Activated CD4-positive, CD25-positive, alpha-beta regulatory T cell treated with anti-CD3 and anti-CD28 coated beads, Interleukin-2, amount 50 U/mL, for 72 hours (primary cell): ENCODE results near the gene HOXB2.
A peak's percentile ranks its signal among the peaks of the same experiment; 100 is the strongest.

Experiments used
- DNase-seq: peaks from one replicate; pipeline ENCODE4 v3.0.0; 2021

HOXB2 gene

GRCh38 chr17:48545022-48545375 lies at the start of gene HOXB2:
Gene HOXB2, minus strand, starts transcription at chr17:48545109. Its CDS starts 198 bp downstream, at chr17:48544911.
- DNase-seq: no peak

DNA sequence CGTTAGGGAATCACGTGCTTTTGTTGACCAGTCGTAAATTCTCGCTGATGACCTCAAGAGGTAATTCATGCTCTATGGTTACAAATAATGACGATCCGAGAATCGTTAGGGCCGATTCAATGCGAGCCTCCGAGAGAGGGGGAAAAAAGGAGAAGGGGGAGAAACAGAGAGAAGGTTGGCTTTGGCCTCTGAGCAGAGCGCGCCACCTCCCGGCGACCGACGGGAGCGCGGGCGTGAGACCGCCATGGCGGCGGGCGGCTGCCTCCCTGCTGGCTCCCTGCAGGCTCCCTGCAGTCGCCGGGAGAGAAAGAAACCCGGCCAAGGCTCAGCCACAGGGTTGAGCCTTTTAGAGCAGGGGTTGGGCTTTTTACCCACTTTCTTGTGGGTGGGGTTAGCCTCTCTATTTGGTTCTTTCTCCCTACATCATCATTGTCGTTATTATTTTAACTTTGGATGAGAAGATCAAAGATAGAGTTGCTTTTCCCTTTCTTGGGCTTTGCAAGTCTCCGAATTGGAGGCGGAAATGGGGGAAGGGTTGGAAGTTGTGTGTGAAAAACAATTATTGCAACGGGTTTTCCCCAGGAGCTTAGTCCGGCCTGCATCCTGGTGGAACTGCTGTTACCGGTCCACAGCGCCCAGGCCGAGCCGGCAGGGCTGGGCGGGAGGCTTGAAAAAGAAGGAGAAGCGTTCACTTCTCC lies 49.1 kb upstream of the HOXB2 start:
- peak; percentile 87 for DNase-seq

DNA sequence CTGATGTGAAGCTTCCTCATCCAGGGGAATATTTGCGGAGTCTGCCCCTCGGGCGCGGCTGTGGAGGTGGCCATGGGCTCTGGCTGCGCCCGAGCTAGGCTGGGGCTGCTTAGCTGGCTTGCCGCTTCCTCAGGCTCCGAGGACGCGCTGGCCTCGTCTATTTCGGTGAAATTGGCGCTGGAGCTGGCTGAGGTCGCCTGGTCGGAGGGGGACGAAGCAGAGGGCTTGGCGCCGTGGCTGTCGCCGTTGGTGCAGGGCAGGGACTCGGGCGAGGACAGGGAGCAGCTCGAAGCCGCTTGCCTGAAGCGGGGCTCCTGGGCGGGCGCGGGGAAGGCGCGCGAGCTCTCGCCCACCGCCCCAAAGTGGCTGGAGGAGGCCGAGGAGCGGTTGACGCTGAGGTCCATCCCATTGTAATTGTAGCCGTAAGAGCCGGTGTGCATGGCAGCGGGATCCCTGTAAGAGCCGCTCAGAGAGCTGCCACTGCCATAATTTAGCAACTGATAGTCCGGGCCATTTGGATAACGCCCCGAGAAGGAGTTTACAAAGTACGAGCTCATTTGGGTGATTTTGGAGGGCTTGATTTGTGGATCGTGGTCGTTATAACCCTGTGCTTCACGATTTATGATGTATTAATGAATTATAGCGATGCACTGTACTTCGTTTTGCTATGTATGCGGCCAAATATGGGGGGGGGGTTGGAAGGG lies 48.4 kb upstream of the HOXB2 start, which contains the start of gene HOXB5:
Gene HOXB5 (minus strand): TSS at position 654 of the 704 bp plus-strand sequence. CDS start 97 bp downstream, at position 557.
- no peak for DNase-seq

DNA sequence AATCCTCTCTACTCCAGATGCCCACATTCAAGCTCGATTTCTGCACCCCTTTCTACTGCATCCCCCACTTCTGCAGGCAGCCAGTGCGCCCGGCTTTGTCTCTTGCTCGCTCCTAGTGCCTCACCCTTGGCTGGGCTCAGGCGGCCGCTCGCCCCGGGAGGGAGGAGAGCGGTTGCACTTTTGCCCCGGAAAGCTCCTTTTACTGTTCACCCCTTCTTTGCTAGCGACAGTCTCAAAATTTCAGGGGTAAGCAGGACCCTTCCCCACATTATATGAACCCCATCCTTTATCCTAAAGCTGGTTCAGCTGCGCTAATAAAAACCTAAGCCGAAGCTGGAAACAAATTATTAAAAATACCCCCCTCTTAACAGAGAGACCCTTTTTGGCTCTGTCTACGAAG lies 47.7 kb upstream of the HOXB2 start:
- DNase-seq: no peak

- DNase-seq: no peak
These were observed 47.2 kb upstream of the HOXB2 start for GRCh38 chr17:48592057-48592514.

GRCh38 chr17:48591255-48592056 lies 46.5 kb upstream of the HOXB2 start:
- no peak for DNase-seq

GRCh38 chr17:48590607-48591161 lies 45.8 kb upstream of the HOXB2 start:
- no peak for DNase-seq

DNA sequence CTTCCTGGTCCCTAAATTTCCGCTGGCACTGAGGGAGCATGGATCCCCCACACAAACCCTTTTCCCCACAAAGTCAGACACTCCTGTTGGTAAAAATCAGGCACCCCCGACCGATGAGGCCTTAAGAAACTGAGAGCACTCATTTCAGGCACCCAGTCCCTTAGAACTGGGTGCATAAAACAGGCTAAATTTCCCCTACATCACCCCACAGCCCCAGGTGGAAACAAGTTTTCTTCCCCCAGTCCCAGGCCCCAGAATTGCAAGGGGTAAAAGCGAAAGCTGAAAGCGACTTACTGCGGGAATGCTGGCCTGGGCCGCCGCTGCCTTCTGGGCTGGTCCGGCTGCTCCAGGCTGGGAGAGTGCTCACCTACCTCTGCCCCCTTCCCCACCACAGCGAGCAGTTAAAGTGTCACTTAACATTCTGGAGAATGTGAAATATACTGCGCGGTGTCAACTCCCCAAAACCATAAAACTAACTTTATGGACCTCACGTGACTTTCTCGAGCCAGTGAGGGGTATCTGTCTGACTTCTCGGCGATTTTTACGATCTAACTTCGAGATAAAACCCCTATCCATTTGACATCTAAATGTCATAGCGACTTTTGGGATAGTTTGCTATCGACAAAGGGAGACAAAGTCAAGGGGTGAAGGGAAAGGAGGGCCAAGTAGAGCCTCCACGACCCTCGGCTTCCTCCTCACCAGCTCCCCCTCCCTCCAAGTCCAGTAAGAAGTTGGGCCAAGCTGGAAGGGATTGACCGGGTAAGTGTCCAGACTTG lies 45.1 kb upstream of the HOXB2 start, which contains the start of gene HOXB3:
Gene HOXB3 (minus strand): TSS at position 411 of the 776 bp plus-strand sequence. CDS start 37,767 bp downstream, outside the sequence.
- DNase-seq: no peak

- no peak for DNase-seq
These were observed 44.3 kb upstream of the HOXB2 start for GRCh38 chr17:48589060-48589830.

GRCh38 chr17:48588528-48588927 lies 43.6 kb upstream of the HOXB2 start:
- no peak for DNase-seq

DNA sequence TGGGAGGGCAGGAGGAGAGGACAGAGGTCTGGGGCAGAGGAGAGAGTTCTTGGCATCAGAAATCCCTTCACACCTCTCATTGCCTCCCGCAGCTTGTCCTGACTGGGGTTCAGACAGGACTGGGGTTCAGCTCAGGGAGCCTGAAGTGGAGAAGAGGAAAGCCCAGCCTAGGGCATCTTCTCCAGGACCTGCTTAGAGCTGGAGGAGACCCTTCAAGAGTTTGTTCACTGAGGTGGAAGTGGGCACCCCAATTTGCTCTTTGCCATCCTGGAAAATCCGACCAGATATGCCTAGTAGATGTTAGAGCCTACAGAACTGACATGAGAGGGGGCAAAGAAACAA lies 43.1 kb upstream of the HOXB2 start:
- no peak for DNase-seq

- no peak for DNase-seq
These were observed 42.6 kb upstream of the HOXB2 start for GRCh38 chr17:48587276-48588073.

- no peak for DNase-seq
These were observed 41.7 kb upstream of the HOXB2 start for GRCh38 chr17:48586355-48587258.

DNA sequence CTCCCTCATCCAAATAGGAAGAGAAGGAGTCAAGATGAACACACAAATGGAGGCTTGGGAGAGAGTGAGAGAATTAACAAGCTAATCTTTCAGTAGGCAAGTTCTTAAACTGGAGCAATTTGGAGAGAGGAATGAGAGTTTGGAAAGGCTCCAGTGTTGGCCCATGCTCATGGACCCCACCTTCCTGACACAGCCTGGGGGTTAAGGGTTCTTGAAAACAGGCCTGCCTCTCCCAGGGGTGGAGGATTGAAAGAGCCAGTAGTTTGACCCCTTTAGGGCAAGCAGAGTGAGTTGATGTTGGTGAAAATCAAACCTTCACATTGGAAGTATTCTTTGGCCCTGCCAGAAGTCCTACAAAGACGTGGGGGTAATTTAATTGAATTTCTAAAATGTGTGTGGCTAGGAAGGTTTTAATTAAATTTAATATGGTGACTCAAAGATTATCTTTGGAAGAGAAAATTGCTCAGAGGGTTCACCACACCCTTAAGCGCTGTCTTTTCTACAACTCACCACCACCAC lies 39.4 kb upstream of the HOXB2 start:
- DNase-seq: no peak

- DNase-seq: no peak
These were observed 38.9 kb upstream of the HOXB2 start for GRCh38 chr17:48583708-48584222.

DNA sequence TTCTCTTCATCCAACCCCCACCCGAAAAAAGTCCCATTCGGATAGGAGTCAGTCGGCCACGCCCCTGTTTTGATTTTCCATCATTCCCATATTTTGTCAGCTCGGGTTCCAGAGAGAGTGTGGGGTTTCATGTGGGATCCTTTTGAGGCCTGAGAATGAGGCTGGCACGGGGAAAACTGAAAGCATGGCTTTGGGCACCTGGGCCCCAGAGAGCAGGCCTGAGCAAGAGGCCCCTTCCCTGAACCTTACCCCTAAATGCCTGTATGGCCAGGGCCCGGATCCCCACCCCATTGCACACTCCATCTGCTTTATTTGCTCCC lies 37.8 kb upstream of the HOXB2 start:
- DNase-seq: no peak

DNA sequence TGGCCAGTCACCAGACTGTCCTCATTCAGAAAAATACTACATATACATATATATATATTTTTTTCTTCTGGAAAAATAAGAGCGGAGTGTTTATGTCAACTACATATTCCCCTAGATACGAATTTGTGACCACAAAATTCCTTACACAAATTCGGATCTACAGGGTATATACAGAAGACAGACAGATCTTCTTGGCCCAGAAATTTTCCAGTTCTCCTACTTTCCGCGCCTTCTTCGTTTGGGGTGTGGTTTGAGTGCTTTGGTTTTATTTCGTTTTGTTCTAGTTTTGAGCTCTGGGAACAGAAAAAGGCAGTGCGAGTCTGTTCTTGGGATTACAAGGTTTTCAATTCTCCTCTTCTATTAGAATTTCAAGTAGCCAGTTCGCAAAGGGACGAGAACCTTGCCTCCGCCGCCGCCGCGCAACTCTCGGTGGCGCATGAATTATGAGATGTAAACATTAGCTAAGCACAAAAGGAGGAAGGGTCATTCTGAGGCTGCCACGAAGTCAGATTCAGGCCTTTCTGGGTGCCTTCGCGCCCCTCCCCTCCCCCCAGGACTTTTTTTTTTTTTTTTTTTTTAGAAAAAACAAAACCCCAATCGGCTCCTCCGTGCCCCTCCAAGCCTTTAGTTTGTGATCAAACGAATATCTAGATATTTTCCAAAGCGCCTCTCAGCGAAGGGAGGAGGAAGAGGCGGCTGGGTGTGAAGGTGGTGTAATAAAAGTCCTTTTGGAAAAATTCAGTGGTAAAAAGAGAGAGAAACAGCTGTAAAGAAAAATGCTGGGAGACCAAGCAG lies 35.0 kb upstream of the HOXB2 start:
- no peak for DNase-seq

DNA sequence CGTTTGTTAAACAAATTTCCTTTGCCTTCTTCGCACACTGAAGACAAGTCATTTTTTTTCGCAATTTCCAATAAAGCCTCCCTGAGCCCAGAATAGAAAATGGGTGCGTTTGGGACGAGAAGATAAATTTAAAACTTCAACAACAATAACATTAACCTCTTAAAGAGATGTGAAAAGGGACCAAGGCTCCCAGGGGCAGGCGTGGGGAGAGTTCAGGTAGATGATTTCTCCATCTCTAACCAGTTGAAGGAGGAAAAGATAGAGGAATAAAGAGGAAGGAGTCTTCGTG lies 34.5 kb upstream of the HOXB2 start:
- DNase-seq: no peak
